HL-60/S4 treated with phorbol 12-myristate 13-acetate at 8.2 ng/mL for 4 days and 3 days (cell line): Measurements from ENCODE around the gene C14orf132.

Source experiments
- in situ Hi-C: fragments of 300-500 bp; cut with MboI; formaldehyde crosslinking; loops from 2 replicates; pipeline ENCODE4 v1.15.0; 2022; ENCODE audit warnings: low sequenced_read_pairs

Gene C14orf132

DNA sequence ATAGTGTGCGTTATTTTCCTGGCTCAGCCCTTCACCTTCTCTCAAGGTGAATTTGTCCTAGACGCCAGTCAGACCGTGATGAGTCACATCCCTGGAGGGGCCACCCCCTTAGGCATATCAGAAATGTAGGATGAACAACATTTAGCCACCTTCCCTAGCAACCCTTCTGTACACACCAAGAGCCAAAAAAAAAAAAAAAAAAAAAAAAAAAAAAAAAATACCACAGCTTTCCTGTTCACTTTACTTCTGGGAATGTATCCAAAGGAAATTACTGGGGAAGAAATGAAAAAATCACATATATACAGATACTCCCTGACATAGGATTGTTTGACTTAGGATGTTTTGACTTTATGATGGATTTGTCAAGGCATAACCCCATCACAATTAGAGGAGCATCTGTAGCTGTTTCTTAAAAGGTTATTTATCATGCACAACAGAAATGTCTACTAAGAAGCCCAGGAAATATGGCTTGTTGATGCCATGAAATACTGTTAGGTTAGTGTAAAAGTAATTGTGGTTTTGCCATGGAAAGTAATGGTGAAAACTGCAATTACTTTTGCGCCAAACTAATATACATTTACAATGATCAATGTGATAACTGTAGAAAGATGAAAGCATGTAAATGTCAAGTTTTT, 97.3 kb downstream of the C14orf132 start:
- in situ Hi-C loops: no loop called here

DNA sequence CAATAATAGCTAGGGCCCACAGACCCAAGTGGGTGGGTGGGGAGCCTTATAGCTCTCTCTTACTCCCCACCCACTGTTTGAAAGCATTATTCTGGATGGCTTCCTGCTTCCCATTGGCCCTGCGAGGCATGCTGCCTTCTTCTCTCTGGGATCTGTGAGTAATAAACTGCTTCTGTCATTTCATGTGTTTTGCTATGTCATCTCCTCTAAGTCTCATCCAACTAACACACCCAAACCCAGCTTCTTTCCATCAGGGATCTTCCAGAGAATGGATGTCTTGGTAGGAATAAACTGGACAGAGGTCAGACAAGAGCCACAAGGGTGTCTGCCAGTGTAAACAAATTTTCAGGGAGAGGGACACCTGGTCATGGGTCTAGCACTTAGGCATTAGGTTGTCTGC, 99.1 kb downstream of the C14orf132 start:
- in situ Hi-C loops: no loop called here

DNA sequence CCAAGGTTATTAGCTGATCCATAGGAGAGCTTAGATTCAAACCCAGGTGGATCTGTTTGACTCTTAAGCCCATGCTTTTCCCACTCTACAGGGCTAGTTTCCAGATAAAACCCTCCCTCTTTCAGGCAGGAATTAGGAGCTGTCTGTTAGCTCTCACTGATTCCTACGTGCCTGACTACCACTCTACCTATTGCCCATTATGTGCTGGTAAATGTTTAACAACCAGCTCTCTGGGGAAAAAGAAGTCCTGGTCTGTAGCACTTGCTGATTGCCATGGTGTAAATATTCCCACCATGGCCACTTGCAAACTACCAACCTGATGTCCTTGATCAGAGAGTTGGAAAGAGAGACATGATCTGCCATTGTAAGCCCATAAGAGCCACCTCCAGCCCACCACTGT, 100.0 kb downstream of the C14orf132 start:
- in situ Hi-C loops: no loop called here

DNA sequence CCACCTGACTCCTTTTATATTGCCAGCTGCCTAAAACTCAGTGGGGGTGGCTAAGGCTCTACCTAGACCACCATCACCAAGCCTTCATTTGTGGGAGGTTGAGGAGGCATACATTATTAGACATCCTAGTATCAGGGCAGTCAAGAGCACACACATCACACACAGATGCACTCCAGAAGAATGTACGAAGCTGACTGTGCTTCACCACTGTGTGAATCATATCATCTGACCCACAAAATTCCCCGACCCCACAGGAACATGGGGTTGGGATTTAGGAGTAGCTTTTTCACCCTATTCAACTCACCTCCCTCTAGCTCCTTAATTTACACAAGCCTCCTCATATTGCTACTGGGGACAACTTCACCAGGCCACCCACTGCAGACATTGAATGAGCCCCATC, 100.7 kb downstream of the C14orf132 start:
- in situ Hi-C loops: no loop called here

DNA sequence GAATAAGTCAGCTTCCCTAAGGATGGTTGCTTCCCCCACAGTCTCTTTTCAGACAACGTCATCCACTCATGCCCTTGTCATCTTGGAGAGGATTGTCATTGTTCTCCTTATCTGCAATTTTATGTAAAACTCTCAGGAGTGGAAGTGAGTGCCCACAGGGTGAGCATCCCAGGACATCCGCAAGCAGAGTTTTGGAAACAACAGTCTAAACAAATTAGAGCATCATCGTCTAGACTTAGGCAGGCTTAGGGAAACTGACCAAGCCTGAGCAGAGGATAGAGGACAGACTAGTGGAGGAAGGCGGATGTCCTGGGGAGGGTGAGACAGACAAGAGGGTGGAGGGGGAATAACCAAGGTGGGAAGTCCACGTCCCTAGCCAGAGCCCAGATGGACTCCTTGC, 101.8 kb downstream of the C14orf132 start:
- in situ Hi-C loops: no loop called here
